Cardiac muscle cell (in vitro differentiated cells and primary cell): ENCODE data around the gene KNTC1. TPM values are rescaled to one million over a fixed set of nuclear protein-coding genes. Genes with fewer than 3 reads are reported as not detected.
"Not testable (repeated sequence)": the region's sequence is repeated elsewhere in the genome, so short reads cannot be mapped to it uniquely, and the experiment has no call there.

Source experiments
- DNase-seq, 2 donors: peaks; one replicate each; pipeline versions ENCODE4 v3.0.0 to v3.0.0-alpha.2; 2010 to 2017; ENCODE audit warnings: low read depth in 1 of 2, low spot score in 1 of 2
- H3K27ac ChIP-seq: fragments of 200-600 bp; sonication (generic); 2 replicates; pipeline ENCODE4 v1.5.1; 2016
- H3K27me3 ChIP-seq: fragments of 200-600 bp; sonication (generic); 2 replicates; pipeline ENCODE4 v1.6.0; 2016; ENCODE audit warnings: control low read depth
- H3K36me3 ChIP-seq: fragments of 200-600 bp; sonication (generic); 2 replicates; pipeline ENCODE4 v1.5.1; 2016; ENCODE audit warnings: control low read depth
- H3K4me1 ChIP-seq: fragments of 200-600 bp; sonication (generic); 2 replicates; pipeline ENCODE4 v1.8.1; 2017; ENCODE audit warnings: low read depth, mild to moderate bottlenecking, mixed run types
- H3K4me3 ChIP-seq: fragments of 200-600 bp; sonication (generic); 2 replicates; pipeline ENCODE4 v1.5.1; 2016; ENCODE audit warnings: mild to moderate bottlenecking
- H3K9me3 ChIP-seq: fragments of 200-600 bp; sonication (generic); 2 replicates; pipeline ENCODE4 v1.5.1; 2017; ENCODE audit warnings: low read depth, mild to moderate bottlenecking, control low read depth
- CTCF ChIP-seq: IDR thresholded peaks from 2 replicates; pipeline ENCODE4 v1.5.1; 2012; ENCODE audit warnings: low read depth, mild to moderate bottlenecking, low read length
- polyA plus RNA-seq: library from polyadenylated mRNA; unstranded; fragments of >200 nt; fragmentation: Nextera tagmentation; extraction: Ambion mirVana; gene quantifications from 2 replicates; pipeline ENCODE4 v1.2.1, GENCODE V29; 2016
- total RNA-seq: library from RNA; depleted of rRNA; stranded (reverse); fragments of >200 nt; gene quantifications from 2 replicates; pipeline ENCODE4 v1.2.3, GENCODE V29; 2016

Gene KNTC1
- total and polyA plus RNA-seq, 2 experiments from 2014 or later = 18.1 to 24.3 TPM

- Histone ChIP-seq H3K36me3 (peaks cover 68% of the 10 kb centered on the region), H3K27me3 (no peaks in the 10 kb centered on the region), H3K9me3 (no peaks in the 10 kb centered on the region), H3K4me3 (no peak overlapping the region), H3K4me1 (no peaks in the 10 kb centered on the region), H3K27ac (no peak overlapping the region)
- no peak for TF ChIP-seq CTCF
- DNase-seq = no peak
Observed at GRCh38 chr12:122486805-122487426, 40.1 kb upstream of the KNTC1 start.

GRCh38 chr12:122487807-122488206 is 39.2 kb upstream of the KNTC1 start:
- H3K27me3 ChIP-seq, H3K9me3 ChIP-seq, H3K4me3 ChIP-seq, H3K27ac ChIP-seq, DNase-seq, H3K4me1 ChIP-seq: not testable (repeated sequence)
- H3K36me3 ChIP-seq = peaks cover 65% of the 10 kb centered on the region

DNA sequence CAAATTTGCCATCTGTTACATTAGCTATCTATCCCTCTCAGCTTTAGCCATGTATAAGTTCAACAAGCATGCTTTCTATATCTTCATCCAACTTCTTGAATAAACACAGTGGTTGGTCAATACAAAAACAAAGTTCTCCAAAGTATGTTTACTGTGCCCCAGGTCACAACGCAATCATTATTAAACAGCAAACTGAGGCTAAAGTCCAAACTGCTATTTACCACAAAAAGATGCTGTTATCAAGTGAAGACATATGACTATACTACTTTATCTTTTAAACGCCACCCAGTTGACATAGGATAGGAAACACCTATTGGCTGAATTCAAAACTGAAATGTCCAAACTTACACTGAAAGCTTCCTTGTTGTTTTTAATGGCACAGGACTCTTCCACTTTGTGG is 38.0 kb upstream of the KNTC1 start:
- Histone ChIP-seq H3K36me3 (peaks cover 56% of the 10 kb centered on the region), H3K27ac (no peak overlapping the region), H3K9me3 (no peaks in the 10 kb centered on the region), H3K27me3 (no peaks in the 10 kb centered on the region), H3K4me3 (no peak overlapping the region), H3K4me1 (no peaks in the 10 kb centered on the region)
- TF ChIP-seq CTCF = no peak
- DNase-seq = no peak

- no peaks in the 10 kb centered on the region for H3K9me3 ChIP-seq
- H3K4me3 ChIP-seq = no peak overlapping the region
- H3K27ac ChIP-seq = no peak overlapping the region
- TF ChIP-seq CTCF = no peak
- no peak for DNase-seq
- H3K27me3 ChIP-seq = no peaks in the 10 kb centered on the region
- H3K4me1 ChIP-seq = no peaks in the 10 kb centered on the region
- peaks cover 57% of the 10 kb centered on the region for H3K36me3 ChIP-seq
Observed at GRCh38 chr12:122491991-122492390, 35.1 kb upstream of the KNTC1 start.

DNA sequence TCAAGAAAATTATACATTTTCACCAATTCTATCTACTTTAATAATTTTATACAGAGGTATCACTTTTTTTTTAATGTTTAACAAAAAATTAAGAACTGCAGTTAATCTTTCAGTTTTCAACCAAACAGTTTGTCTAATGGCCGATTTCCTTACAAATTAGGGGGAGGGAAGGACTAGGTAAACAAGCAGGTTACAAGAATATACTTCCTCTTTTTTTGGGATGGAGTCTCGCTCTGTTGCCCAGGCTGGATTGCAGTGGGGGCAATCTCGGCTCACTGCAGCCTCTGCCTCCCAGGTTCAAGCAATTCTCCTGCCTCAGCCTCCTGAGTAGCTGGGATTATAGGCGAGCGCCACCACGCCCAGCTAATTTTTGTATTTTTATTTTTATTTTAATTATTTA is 33.8 kb upstream of the KNTC1 start:
- not testable (repeated sequence) for H3K27me3 ChIP-seq, H3K4me3 ChIP-seq, H3K4me1 ChIP-seq, H3K27ac ChIP-seq, H3K9me3 ChIP-seq, DNase-seq
- peaks cover 51% of the 10 kb centered on the region for H3K36me3 ChIP-seq

GRCh38 chr12:122495258-122495657 is 31.8 kb upstream of the KNTC1 start:
- Histone ChIP-seq H3K4me3 (no peak overlapping the region), H3K4me1 (peaks cover 10% of the 10 kb centered on the region), H3K27me3 (no peaks in the 10 kb centered on the region), H3K9me3 (no peaks in the 10 kb centered on the region), H3K36me3 (peaks cover 35% of the 10 kb centered on the region), H3K27ac (no peak overlapping the region)
- TF ChIP-seq CTCF = no peak
- no peak for DNase-seq
